Bronchial epithelial cell (primary cell): ENCODE measurements around the gene AOPEP. TPM values are rescaled to one million over a fixed set of nuclear protein-coding genes. Genes with fewer than 3 reads are reported as not detected.

ENCODE experiments used
- DNase-seq: peaks from one replicate; pipeline ENCODE4 v3.0.0-alpha.2; 2010; ENCODE audit warnings: low read depth
- FAIRE-seq: peaks from 2 replicates; lab custom pipeline; 2011; peaks lifted over from hg19 to GRCh38; lab: Jason Lieb, UNC
- H3K27me3 ChIP-seq: 2 replicates; pipeline ENCODE4 v1.5.1; 2011; ENCODE audit warnings: low read length; ENCODE audit not compliant: control insufficient read depth, insufficient read depth
- H3K36me3 ChIP-seq: 2 replicates; pipeline ENCODE4 v1.5.1; 2011; ENCODE audit warnings: low read length; ENCODE audit not compliant: control insufficient read depth, insufficient read depth
- H3K4me3 ChIP-seq: 2 replicates; pipeline ENCODE4 v1.5.1; 2011; ENCODE audit warnings: mild to moderate bottlenecking, low read depth, low read length, control low read depth
- CTCF ChIP-seq: IDR thresholded peaks from 2 replicates; pipeline ENCODE4 v1.5.1; 2011; ENCODE audit warnings: mild to moderate bottlenecking, moderate library complexity, low read length, control low read depth, inconsistent platforms; ENCODE audit not compliant: insufficient read depth, severe bottlenecking
- total RNA-seq: library from RNA; depleted of rRNA; stranded (reverse); fragments of >200 nt; gene quantifications from 2 replicates; pipeline ENCODE4 v1.2.1, GENCODE V29; 2014

The AOPEP gene
- 75.4 and 91.1 TPM in 2 replicates for total RNA-seq

- Histone ChIP-seq H3K4me3 (peak within 1 kb of the TSS; percentile 80), H3K36me3 (no peaks in the 10 kb centered on the region), H3K27me3 (no peaks in the 10 kb centered on the region)
- no peak for TF ChIP-seq CTCF
- DNase-seq: peak; percentile 85
- FAIRE-seq: no peak
Observed at GRCh38 chr9:94726495-94727191, at the start of gene AOPEP. Gene AOPEP, plus strand, starts transcription at chr9:94726699. Its CDS starts 33,085 bp downstream, at chr9:94759784.

GRCh38 chr9:94677929-94678328 is 48.6 kb upstream of the AOPEP start:
- no peak for FAIRE-seq

GRCh38 chr9:94679587-94679986 is 46.9 kb upstream of the AOPEP start:
- Histone ChIP-seq H3K27me3 (no peaks in the 10 kb centered on the region), H3K4me3 (no peak overlapping the region), H3K36me3 (no peaks in the 10 kb centered on the region)
- DNase-seq: no peak
- no peak for FAIRE-seq
- no peak for TF ChIP-seq CTCF

More at GRCh38 chr9:94677929-94678328, 48.6 kb upstream of the AOPEP start:
- Histone ChIP-seq H3K27me3 (no peaks in the 10 kb centered on the region), H3K4me3 (no peak overlapping the region), H3K36me3 (no peaks in the 10 kb centered on the region)
- no peak for TF ChIP-seq CTCF
- DNase-seq: no peak

- FAIRE-seq: no peak
- Histone ChIP-seq H3K36me3 (no peaks in the 10 kb centered on the region), H3K4me3 (no peak overlapping the region), H3K27me3 (no peaks in the 10 kb centered on the region)
- no peak for DNase-seq
- no peak for TF ChIP-seq CTCF
Observed at GRCh38 chr9:94680020-94680419, 46.5 kb upstream of the AOPEP start.

GRCh38 chr9:94680621-94681020 is 45.9 kb upstream of the AOPEP start:
- DNase-seq (no peak), FAIRE-seq (no peak)
- Histone ChIP-seq H3K27me3 (no peaks in the 10 kb centered on the region), H3K36me3 (no peaks in the 10 kb centered on the region), H3K4me3 (no peak overlapping the region)
- TF ChIP-seq CTCF: no peak

- DNase-seq: peak; percentile 62
- no peak for FAIRE-seq
Observed at GRCh38 chr9:94681508-94681907, 45.0 kb upstream of the AOPEP start.

More at GRCh38 chr9:94681508-94681907, 45.0 kb upstream of the AOPEP start:
- no peaks in the 10 kb centered on the region for H3K36me3 ChIP-seq
- no peak overlapping the region for H3K4me3 ChIP-seq
- TF ChIP-seq CTCF: peak; percentile 84
- H3K27me3 ChIP-seq: no peaks in the 10 kb centered on the region
